ENCODE results near the gene FRMD5. TPM values are rescaled to one million over a fixed set of nuclear protein-coding genes. Genes with fewer than 3 reads are reported as not detected.

Gene FRMD5
- total RNA-seq, 1 experiment from 2014 or later = 3.9 TPM

- Histone ChIP-seq H3K27ac (ENCODE audit: insufficient read length, low read depth, low read length) (no peak overlapping the region), H3K14ac (ENCODE audit: insufficient read depth, low read length) (no peak overlapping the region), H3K18ac (ENCODE audit: insufficient read length, low read depth, low read length) (no peak overlapping the region), H2BK12ac (ENCODE audit: insufficient read length, low read depth, low read length) (no peak overlapping the region), H3K9me3 (ENCODE audit: control insufficient read depth, low read depth, low read length) (no peaks in the 10 kb centered on the region), H3K4me2 (ENCODE audit: insufficient read depth, insufficient read length, low read length) (no peak overlapping the region), H2BK15ac (ENCODE audit: low read depth, low read length) (no peak overlapping the region), H4K8ac (replicated peaks; ENCODE audit: insufficient read length, low read depth, low read length) (no peak overlapping the region), H2BK5ac (ENCODE audit: insufficient read length, low read length) (no peak overlapping the region), H3K79me1 (ENCODE audit: insufficient read depth, low read depth, low read length, poor library complexity, severe bottlenecking) (no peaks in the 10 kb centered on the region), H3K9ac (ENCODE audit: extremely low read depth, insufficient read length, low read length) (no peak overlapping the region), H3K79me2 (ENCODE audit: insufficient read depth, low read length) (no peaks in the 10 kb centered on the region), H3K27me3 (ENCODE audit: insufficient read depth, low read length) (no peaks in the 10 kb centered on the region), H4K5ac (ENCODE audit: insufficient read length, low read depth, low read length) (no peak overlapping the region), H2AK5ac (ENCODE audit: insufficient read length, low read length) (no peak overlapping the region), H3T11ph (ENCODE audit: low read length) (no peak overlapping the region), H3K4ac (ENCODE audit: low read depth, low read length) (no peak overlapping the region), H2BK120ac (ENCODE audit: low read depth, low read length, poor library complexity, severe bottlenecking) (no peak overlapping the region), H2AFZ (ENCODE audit: low read length) (no peak overlapping the region), H3K23ac (ENCODE audit: insufficient read length, low read depth, low read length) (no peak overlapping the region), H4K91ac (ENCODE audit: insufficient read length, low read depth, low read length) (no peak overlapping the region), H3K23me2 (ENCODE audit: insufficient read length, low read depth, low read length, poor library complexity, severe bottlenecking) (no peaks in the 10 kb centered on the region), H3K4me1 (ENCODE audit: insufficient read depth, low read length) (no peaks in the 10 kb centered on the region; the same call in 1 of the 2 replicates), H2BK20ac (ENCODE audit: low read depth, low read length, poor library complexity, severe bottlenecking) (no peak overlapping the region), H3K56ac (ENCODE audit: insufficient read length, low read depth, low read length) (no peak overlapping the region), H4K20me1 (ENCODE audit: control insufficient read depth, insufficient read depth, insufficient read length) (no peaks in the 10 kb centered on the region)
- Mint-ChIP-seq H3K4me1 (peaks cover 17 to 24% of the 10 kb centered on the region in 2 experiments), H3K4me3 (no peak overlapping the region), H3K27me3 (ENCODE audit: low read depth) (no peaks in the 10 kb centered on the region; the same call in 1 of the 2 replicates), H3K36me3 (ENCODE audit: insufficient read depth in 1 of 3, low read depth in 3 of 3) (no peaks in the 10 kb centered on the region; a peak in 1 of 7 replicates), H3K27ac (no peak overlapping the region), H3K9me3 (0 out of 5 replicates have a peak, but pooled peaks cover 0 to 2% of the 10 kb centered on the region in 2 experiments)
- TF ChIP-seq CTCF (conservative IDR thresholded peaks at IDR 0.05) = no peak
- no peak for DNase-seq
- no CpG with 5 or more reads among the region's 2 CpGs for WGBS (ENCODE audit: extremely low coverage, insufficient read length, low lambda C conversion rate)
Measured at GRCh38 chr15:44034334-44034733, 160.7 kb downstream of the FRMD5 start.
